Left lobe of liver (tissue), 2 donors: ENCODE data around the gene ATP6V1G2. TPM values are rescaled to one million over a fixed set of nuclear protein-coding genes. Genes with fewer than 3 reads are reported as not detected.

Source experiments
- ATAC-seq: fragments of 200-7000 bp; cut with Tn5 transposase; one replicate; pipeline ENCODE4 v1.9.1; 2020; ENCODE audit warnings: mild to moderate bottlenecking, moderate library complexity
- DNase-seq: peaks from one replicate; pipeline ENCODE4 v3.0.0-alpha.2; 2020; ENCODE audit warnings: low spot score
- total RNA-seq: library from RNA; stranded (reverse); gene quantifications from one replicate; pipeline ENCODE4 v1.2.1, GENCODE V29; 2021
- donor health status: DM: no; HTN: no; CAD: no; lungs with moderate emphysema.
- donor health status: DM: no; HTN: yes; CAD: no.

ATP6V1G2 gene
- total RNA-seq, 1 donor from 2014 or later = not detected

GRCh38 chr6:31576897-31577578 is 30.6 kb upstream of the ATP6V1G2 start:
- DNase-seq (no peak), ATAC-seq (no peak)

DNA sequence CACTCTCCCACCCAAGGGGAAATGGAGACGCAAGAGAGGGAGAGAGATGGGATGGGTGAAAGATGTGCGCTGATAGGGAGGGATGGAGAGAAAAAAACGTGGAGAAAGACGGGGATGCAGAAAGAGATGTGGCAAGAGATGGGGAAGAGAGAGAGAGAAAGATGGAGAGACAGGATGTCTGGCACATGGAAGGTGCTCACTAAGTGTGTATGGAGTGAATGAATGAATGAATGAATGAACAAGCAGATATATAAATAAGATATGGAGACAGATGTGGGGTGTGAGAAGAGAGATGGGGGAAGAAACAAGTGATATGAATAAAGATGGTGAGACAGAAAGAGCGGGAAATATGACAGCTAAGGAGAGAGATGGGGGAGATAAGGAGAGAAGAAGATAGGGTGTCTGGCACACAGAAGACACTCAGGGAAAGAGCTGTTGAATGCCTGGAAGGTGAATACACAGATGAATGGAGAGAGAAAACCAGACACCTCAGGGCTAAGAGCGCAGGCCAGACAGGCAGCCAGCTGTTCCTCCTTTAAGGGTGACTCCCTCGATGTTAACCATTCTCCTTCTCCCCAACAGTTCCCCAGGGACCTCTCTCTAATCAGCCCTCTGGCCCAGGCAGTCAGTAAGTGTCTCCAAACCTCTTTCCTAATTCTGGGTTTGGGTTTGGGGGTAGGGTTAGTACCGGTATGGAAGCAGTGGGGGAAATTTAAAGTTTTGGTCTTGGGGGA is 29.7 kb upstream of the ATP6V1G2 start:
- no peak for DNase-seq
- no peak for ATAC-seq

DNA sequence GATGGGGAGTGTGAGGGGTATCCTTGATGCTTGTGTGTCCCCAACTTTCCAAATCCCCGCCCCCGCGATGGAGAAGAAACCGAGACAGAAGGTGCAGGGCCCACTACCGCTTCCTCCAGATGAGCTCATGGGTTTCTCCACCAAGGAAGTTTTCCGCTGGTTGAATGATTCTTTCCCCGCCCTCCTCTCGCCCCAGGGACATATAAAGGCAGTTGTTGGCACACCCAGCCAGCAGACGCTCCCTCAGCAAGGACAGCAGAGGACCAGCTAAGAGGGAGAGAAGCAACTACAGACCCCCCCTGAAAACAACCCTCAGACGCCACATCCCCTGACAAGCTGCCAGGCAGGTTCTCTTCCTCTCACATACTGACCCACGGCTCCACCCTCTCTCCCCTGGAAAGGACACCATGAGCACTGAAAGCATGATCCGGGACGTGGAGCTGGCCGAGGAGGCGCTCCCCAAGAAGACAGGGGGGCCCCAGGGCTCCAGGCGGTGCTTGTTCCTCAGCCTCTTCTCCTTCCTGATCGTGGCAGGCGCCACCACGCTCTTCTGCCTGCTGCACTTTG is 29.0 kb upstream of the ATP6V1G2 start, which contains the start of gene TNF:
Gene TNF (plus strand): TSS at position 231 of the 567 bp plus-strand sequence. CDS start 177 bp downstream, at position 408.
- DNase-seq (no peak), ATAC-seq (peak; percentile 41)

- ATAC-seq = no peak
- no peak for DNase-seq
Observed at GRCh38 chr6:31574106-31575061, 28.0 kb upstream of the ATP6V1G2 start.

DNA sequence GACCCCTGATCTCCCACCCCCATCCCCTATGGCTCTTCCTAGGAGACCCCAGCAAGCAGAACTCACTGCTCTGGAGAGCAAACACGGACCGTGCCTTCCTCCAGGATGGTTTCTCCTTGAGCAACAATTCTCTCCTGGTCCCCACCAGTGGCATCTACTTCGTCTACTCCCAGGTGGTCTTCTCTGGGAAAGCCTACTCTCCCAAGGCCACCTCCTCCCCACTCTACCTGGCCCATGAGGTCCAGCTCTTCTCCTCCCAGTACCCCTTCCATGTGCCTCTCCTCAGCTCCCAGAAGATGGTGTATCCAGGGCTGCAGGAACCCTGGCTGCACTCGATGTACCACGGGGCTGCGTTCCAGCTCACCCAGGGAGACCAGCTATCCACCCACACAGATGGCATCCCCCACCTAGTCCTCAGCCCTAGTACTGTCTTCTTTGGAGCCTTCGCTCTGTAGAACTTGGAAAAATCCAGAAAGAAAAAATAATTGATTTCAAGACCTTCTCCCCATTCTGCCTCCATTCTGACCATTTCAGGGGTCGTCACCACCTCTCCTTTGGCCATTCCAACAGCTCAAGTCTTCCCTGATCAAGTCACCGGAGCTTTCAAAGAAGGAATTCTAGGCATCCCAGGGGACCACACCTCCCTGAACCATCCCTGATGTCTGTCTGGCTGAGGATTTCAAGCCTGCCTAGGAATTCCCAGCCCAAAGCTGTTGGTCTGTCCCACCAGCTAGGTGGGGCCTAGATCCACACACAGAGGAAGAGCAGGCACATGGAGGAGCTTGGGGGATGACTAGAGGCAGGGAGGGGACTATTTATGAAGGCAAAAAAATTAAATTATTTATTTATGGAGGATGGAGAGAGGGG is 27.1 kb upstream of the ATP6V1G2 start:
- no peak for DNase-seq
- ATAC-seq = no peak

DNA sequence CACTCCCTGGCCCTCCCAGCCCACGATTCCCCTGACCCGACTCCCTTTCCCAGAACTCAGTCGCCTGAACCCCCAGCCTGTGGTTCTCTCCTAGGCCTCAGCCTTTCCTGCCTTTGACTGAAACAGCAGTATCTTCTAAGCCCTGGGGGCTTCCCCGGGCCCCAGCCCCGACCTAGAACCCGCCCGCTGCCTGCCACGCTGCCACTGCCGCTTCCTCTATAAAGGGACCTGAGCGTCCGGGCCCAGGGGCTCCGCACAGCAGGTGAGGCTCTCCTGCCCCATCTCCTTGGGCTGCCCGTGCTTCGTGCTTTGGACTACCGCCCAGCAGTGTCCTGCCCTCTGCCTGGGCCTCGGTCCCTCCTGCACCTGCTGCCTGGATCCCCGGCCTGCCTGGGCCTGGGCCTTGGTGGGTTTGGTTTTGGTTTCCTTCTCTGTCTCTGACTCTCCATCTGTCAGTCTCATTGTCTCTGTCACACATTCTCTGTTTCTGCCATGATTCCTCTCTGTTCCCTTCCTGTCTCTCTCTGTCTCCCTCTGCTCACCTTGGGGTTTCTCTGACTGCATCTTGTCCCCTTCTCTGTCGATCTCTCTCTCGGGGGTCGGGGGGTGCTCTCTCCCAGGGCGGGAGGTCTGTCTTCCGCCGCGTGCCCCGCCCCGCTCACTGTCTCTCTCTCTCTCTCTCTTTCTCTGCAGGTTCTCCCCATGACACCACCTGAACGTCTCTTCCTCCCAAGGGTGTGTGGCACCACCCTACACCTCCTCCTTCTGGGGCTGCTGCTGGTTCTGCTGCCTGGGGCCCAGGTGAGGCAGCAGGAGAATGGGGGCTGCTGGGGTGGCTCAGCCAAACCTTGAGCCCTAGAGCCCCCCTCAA is 25.9 kb upstream of the ATP6V1G2 start, which contains the start of gene LTA:
Gene LTA (plus strand): TSS at position 249 of the 871 bp plus-strand sequence. CDS start 454 bp downstream, at position 703.
- ATAC-seq (no peak), DNase-seq (no peak)

DNA sequence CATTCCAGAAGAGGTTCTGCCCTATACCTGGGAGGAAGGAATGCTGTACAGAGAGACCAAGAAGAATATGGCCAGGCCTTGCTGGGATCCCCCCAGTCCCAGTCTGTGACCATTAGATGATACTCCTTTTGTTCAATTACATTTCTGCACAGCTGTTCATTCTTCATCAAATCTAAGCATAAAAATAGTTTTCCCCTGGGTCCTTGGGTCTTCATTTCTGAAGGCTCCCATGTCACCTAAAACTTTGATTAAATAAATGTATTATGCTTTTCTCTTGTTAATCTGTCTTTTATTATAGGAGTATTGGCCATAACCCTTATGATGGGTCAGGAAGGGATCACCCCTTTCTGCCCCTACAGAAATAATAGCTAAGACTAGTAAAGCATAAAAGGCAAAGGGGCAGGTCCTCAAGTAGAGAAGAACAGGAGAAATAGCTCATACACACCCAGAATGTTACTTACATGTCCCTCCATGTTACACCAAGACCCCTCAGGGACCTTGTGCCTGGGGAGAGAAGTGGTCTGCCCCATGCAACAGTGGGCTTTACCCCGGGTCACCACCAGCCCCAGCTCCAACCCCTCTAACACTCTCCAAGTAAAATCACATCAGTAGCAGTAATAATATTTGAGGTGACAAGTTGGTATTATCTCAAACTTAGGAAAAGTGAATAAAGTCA is 23.6 kb upstream of the ATP6V1G2 start:
- ATAC-seq (no peak), DNase-seq (no peak)

GRCh38 chr6:31568537-31568961 is 22.1 kb upstream of the ATP6V1G2 start:
- no peak for DNase-seq
- ATAC-seq = peak; percentile 23

DNA sequence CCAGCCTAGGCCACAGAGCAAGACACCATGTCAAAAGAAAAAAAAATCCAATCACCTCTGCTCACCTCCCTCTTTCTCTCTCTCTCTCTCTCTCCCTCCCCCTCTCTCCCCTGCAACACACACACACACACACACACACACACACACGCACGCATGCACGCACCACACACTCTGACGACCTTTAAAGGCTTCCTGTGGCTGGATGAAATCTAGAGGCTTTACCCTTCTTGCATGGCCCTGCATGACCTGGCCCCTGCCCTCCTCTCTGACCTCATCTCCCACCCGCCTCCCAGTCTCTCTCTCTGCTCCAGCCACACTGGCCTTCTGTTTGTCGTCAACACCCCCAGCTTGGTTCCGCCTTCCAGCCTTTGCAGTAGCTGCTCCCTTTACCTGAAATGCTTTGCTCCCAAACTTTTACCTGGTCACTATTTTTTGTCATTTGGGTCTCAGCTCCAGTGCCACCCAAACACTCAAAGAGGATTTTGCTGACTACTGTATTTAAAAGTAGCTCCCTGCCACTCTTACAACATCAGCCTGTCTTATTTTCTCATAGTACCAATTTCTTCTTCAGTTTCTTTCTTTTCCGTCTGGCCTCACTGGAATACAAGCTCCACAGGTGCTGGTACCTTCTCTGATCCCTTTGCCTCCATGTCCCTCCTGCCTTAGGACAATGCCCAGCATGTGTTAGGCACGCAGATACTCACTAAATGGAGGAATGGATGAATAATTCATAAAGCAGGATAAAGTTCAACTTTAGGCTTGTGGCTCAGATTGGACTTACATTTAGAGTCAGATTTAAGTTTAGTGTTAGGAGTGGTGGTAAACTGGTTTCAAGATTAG is 21.3 kb upstream of the ATP6V1G2 start:
- ATAC-seq = no peak
- no peak for DNase-seq

DNA sequence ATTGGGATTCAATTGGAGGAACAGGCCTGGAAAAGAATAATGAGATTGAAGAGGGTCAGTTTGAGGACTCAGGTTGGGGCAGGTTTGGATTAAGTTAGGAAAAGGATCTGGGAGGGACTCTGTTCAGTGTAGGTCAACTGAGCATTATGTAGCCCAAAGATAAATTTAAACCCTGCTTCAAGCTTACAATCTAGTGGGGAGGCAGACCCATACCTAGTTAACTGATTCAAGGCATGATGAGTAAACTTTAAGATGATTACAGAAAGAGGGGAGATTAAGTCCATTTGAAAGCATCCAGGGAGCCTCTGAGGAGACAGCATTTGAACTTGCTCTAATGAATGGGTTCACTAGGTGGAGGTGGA is 14.3 kb upstream of the ATP6V1G2 start:
- ATAC-seq = no peak
- DNase-seq = no peak

- DNase-seq (peak; percentile 58), ATAC-seq (peak; percentile 69)
Observed at GRCh38 chr6:31559958-31560696, 13.7 kb upstream of the ATP6V1G2 start.

DNA sequence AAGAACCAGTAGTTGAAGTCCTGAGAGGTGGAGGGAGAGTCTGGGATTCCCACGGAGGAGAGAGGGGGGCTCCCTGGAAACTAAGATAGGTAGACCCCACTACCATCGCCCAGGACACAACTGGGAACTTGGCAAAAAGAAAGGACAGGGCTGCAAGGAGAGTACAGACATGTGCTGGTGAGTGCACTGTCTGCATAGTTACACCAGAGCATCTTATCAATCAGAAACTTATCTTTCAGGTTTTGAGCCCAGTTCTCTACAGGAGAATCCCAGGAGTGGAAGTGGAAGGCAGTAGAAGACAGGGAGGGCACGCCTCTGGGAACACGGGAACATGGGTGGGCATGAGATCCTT is 13.2 kb upstream of the ATP6V1G2 start:
- DNase-seq (no peak), ATAC-seq (no peak)

DNA sequence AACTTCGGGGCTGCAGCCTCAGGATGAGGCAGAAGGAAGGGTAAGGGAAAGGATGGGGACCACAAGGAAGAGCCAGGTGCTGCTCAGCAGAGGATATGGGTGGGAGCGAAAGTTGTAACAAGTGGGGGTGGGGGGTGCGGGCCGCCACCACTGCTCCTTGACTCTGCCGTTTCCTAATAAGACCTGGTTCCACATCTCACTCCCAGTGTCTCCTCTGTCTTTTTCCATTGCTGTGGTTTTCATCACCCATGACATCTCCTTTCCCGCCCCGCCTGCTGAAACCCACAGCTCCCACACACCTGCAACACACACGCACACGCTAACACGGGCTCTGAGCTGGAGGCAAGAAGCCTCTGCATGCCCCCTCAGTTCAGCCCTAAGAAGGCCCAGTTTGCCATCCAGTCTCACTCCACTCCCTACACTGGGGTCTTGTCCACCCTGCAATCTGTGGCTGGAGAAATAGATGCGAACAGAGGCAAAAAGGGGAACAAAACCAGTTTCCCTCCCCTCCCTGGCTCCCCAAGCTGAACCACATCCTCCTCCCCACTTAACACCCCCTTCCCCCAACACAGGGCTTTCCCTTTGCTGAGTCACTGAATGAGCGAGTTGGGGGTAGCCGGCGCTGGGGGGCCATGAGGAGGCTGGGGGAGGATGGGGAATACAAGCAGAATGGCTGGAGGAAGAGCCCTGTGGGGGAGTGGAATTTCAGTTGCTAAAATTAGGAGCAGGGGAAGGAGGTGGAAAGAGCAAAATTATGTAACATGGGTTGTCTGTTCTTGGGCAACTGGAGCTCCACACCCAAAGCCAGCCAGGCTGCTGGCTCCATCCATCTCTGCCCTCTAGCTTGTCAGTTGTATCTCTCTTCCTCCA is 12.5 kb upstream of the ATP6V1G2 start:
- DNase-seq (no peak), ATAC-seq (peak; percentile 24)

GRCh38 chr6:31558318-31558625 is 11.9 kb upstream of the ATP6V1G2 start:
- ATAC-seq (no peak), DNase-seq (no peak)

DNA sequence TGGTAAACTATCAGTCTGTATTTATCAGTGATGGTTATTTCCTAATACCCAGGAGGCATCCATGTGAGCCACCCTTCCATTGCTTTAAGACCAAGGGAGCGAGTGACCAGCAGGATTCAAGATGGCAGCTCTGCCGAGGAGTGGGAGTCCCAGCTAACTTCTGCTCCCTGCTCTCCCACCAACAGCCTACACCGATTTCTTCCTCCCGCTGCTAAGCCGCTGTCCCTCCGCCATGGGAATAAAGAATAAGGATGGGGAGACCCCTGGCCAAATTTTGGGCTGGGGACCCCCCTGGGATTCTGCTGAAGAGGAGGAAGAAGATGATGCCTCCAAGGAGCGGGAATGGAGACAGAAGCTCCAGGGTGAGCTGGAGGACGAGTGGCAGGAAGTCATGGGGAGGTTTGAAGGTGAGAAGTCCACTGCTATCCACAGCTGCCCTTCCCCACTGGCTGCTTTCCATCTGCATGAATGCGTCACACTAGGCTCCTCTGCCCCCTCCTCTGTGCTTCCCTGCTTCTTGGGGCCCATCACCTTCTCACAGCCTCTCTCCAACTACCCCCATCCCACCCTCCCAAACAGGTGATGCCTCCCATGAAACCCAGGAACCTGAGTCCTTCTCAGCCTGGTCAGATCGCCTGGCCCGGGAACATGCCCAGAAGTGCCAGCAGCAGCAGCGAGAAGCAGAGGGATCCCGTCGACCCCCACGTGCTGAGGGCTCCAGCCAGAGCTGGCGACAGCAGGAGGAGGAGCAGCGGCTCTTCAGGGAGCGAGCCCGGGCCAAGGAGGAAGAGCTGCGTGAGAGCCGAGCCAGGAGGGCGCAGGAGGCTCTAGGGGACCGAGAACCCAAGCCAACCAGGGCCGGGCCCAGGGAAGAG is 11.3 kb upstream of the ATP6V1G2 start:
- DNase-seq (no peak), ATAC-seq (peak; percentile 14)
